ENCODE measurements around the gene RALGAPA2. TPM values are rescaled to one million over a fixed set of nuclear protein-coding genes. Genes with fewer than 3 reads are reported as not detected.

The RALGAPA2 gene
- total and polyA plus RNA-seq, 2 of the 13 experiments (the other 11 are each of a cell fraction or from before 2014, with no cell fraction given), result 13.8 to 17.7 TPM

DNA sequence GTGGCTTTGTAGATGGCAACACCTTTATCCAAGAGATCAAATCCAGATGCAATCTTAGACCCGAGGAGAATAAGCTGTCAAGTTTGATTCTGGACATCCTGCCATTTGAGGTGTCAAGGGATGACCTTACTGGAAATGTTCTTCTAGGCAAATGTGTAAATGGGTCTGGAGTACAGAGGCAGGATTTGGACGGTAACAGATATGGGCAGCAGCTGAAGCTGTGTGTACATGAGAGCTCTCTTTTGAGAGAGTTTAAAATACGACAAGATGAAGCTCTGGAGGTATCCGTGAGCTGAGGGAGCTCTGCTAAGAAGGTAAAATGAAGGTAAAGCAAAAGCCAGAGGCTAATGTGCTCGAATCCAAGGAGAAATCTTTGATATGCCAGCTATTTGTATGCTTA, 56.6 kb downstream of the RALGAPA2 start:
- Histone ChIP-seq H3K36me3 (replicated peaks in 1 of 2; ENCODE audit: control insufficient read depth in 1 of 2, insufficient read depth in 2 of 2, low read length in 2 of 2) (peaks cover 0 to 2% of the 10 kb centered on the region in 2 experiments; a peak in 1 of 5 replicates), H3K27ac (ENCODE audit: extremely low read length, insufficient read depth, low read length) (no peak overlapping the region), H3K79me2 (ENCODE audit: insufficient read depth, low read length) (no peaks in the 10 kb centered on the region), H3K27me3 (ENCODE audit: control insufficient read depth in 1 of 2, insufficient read depth in 2 of 2, low read length in 2 of 2) (no peaks in the 10 kb centered on the region), H3K4me1 (ENCODE audit: insufficient read depth, low read length) (peaks cover 6% of the 10 kb centered on the region), H3K9me3 (ENCODE audit: low read length) (no peaks in the 10 kb centered on the region), H3K4me3 (replicated peaks in 1 of 3; ENCODE audit: insufficient read depth in 1 of 3, low read depth in 2 of 3, low read length in 3 of 3) (no peak overlapping the region), H4K20me1 (ENCODE audit: insufficient read depth, low read length) (peaks cover 4% of the 10 kb centered on the region; the same call in 1 of the 2 replicates), H3K4me2 (ENCODE audit: low read depth, low read length) (no peak overlapping the region), H2AFZ (ENCODE audit: low read length) (no peak overlapping the region), H3K9ac (ENCODE audit: insufficient read depth, low read depth, low read length) (no peak overlapping the region)
- no TSS peak for BruUV-seq (replicated peaks)
- TF ChIP-seq, protein P1, sequence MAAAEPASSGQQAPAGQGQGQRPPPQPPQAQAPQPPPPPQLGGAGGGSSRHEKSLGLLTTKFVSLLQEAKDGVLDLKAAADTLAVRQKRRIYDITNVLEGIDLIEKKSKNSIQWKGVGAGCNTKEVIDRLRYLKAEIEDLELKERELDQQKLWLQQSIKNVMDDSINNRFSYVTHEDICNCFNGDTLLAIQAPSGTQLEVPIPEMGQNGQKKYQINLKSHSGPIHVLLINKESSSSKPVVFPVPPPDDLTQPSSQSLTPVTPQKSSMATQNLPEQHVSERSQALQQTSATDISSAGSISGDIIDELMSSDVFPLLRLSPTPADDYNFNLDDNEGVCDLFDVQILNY (CRISPR knock-in tag; conservative IDR thresholded peaks at IDR 0.05), result no peak
- TF ChIP-seq CENPX (CRISPR knock-in tag; IDR thresholded peaks at IDR 0.05) (no peak), TCF7L2 (IDR thresholded peaks at IDR 0.05; ENCODE audit: low read depth, low read length) (no peak), ATF4 (CRISPR knock-in tag; IDR thresholded peaks at IDR 0.05) (no peak), ZNF121 (CRISPR knock-in tag; IDR thresholded peaks at IDR 0.05) (no peak), ZNF530 (CRISPR knock-in tag; IDR thresholded peaks at IDR 0.05; ENCODE audit: low read depth) (no peak), RBAK (CRISPR knock-in tag; IDR thresholded peaks at IDR 0.05) (no peak), SNRNP70 (IDR thresholded peaks at IDR 0.05; ENCODE audit: low read depth, low read length) (no peak), NFKB2 (CRISPR knock-in tag; IDR thresholded peaks at IDR 0.05; ENCODE audit: borderline replicate concordance) (no peak), NCOR1 (IDR thresholded peaks at IDR 0.05; ENCODE audit: borderline replicate concordance, low read length) (no peak), GABPA (IDR thresholded peaks at IDR 0.05; ENCODE audit: low read depth, low read length) (no peak), GABPA (CRISPR knock-in tag; IDR thresholded peaks at IDR 0.05; ENCODE audit: low read depth) (no peak), ZNF350 (CRISPR knock-in tag; IDR thresholded peaks at IDR 0.05; ENCODE audit: borderline replicate concordance, low read depth) (no peak), CHD4 (IDR thresholded peaks at IDR 0.05; ENCODE audit: borderline replicate concordance, low read length) (no peak), SP4 (CRISPR knock-in tag; IDR thresholded peaks at IDR 0.05) (no peak), IRF1 (CRISPR knock-in tag; IDR thresholded peaks at IDR 0.05; ENCODE audit: low read depth) (no peak), ZNF605 (CRISPR knock-in tag; IDR thresholded peaks at IDR 0.05) (no peak), ZNF710 (CRISPR knock-in tag; IDR thresholded peaks at IDR 0.05; ENCODE audit: borderline replicate concordance) (no peak), ZNF883 (CRISPR knock-in tag; IDR thresholded peaks at IDR 0.05; ENCODE audit: not compliant biosample characterization) (no peak), ZNF317 (CRISPR knock-in tag; IDR thresholded peaks at IDR 0.05) (no peak)
- TF ChIP-seq, protein P2, sequence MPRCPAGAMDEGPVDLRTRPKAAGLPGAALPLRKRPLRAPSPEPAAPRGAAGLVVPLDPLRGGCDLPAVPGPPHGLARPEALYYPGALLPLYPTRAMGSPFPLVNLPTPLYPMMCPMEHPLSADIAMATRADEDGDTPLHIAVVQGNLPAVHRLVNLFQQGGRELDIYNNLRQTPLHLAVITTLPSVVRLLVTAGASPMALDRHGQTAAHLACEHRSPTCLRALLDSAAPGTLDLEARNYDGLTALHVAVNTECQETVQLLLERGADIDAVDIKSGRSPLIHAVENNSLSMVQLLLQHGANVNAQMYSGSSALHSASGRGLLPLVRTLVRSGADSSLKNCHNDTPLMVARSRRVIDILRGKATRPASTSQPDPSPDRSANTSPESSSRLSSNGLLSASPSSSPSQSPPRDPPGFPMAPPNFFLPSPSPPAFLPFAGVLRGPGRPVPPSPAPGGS (CRISPR knock-in tag; IDR thresholded peaks at IDR 0.05), result no peak
- intact Hi-C loops (cut with micrococcal nuclease; ENCODE audit: unreplicated experiment), result no loop called here
- CTCF ChIA-PET (ENCODE audit: low intra/inter-chr PET ratio, low total read pairs), result no interaction called here
- DNase-seq (ENCODE audit: low spot score), result no peak
- in situ Hi-C loops (cut with HindIII; ENCODE audit: extremely low pct_ligation_motif_present, low pct_unique_long_range_greater_than_20kb), result no loop called here
- FAIRE-seq, result no peak
- ATAC-seq, result no peak
- 94% methylated on average over 5 of the region's 5 CpGs for WGBS (ENCODE audit: low lambda C conversion rate)
- POLR2A ChIA-PET, result no interaction called here

All from HepG2 (cell line).